NCI-H774 (cell line): ENCODE results near the gene SUN2.

Source experiments
- DNase-seq: peaks from one replicate; lab custom pipeline; 2025; lab: John Stamatoyannopoulos, UW

Gene SUN2

GRCh38 chr22:38753948-38754750, 1.6 kb downstream of the SUN2 start:
- DNase-seq: no peak

GRCh38 chr22:38751422-38752346, 4.1 kb downstream of the SUN2 start:
- DNase-seq: no peak

GRCh38 chr22:38751066-38751421, 4.8 kb downstream of the SUN2 start:
- no peak for DNase-seq

GRCh38 chr22:38750638-38751037, 5.2 kb downstream of the SUN2 start:
- DNase-seq: no peak

GRCh38 chr22:38750104-38750503, 5.7 kb downstream of the SUN2 start:
- DNase-seq: no peak

GRCh38 chr22:38748487-38749136, 7.2 kb downstream of the SUN2 start:
- no peak for DNase-seq

- peak; percentile 26 for DNase-seq
Observed at GRCh38 chr22:38745676-38746460, 9.9 kb downstream of the SUN2 start.

GRCh38 chr22:38744981-38745380, 10.8 kb downstream of the SUN2 start:
- no peak for DNase-seq

- no peak for DNase-seq
Observed at GRCh38 chr22:38742176-38742942, 13.4 kb downstream of the SUN2 start.

GRCh38 chr22:38741576-38741975, 14.2 kb downstream of the SUN2 start:
- DNase-seq: no peak

- DNase-seq: no peak
Observed at GRCh38 chr22:38741166-38741565, 14.6 kb downstream of the SUN2 start.

GRCh38 chr22:38740754-38741153, 15.0 kb downstream of the SUN2 start:
- DNase-seq: no peak

- no peak for DNase-seq
Observed at GRCh38 chr22:38740116-38740723, 15.6 kb downstream of the SUN2 start.

GRCh38 chr22:38739300-38740055, 16.3 kb downstream of the SUN2 start:
- no peak for DNase-seq

GRCh38 chr22:38738475-38739070, 17.2 kb downstream of the SUN2 start:
- no peak for DNase-seq

- DNase-seq: no peak
Observed at GRCh38 chr22:38737302-38738060, 18.3 kb downstream of the SUN2 start.

GRCh38 chr22:38736257-38736570, 19.6 kb downstream of the SUN2 start:
- DNase-seq: no peak

- DNase-seq: no peak
Observed at GRCh38 chr22:38735465-38736256, 20.1 kb downstream of the SUN2 start.
